ENCODE measurements around the gene POU2AF1. TPM values are rescaled to one million over a fixed set of nuclear protein-coding genes. Genes with fewer than 3 reads are reported as not detected.

Gene POU2AF1, protein sequence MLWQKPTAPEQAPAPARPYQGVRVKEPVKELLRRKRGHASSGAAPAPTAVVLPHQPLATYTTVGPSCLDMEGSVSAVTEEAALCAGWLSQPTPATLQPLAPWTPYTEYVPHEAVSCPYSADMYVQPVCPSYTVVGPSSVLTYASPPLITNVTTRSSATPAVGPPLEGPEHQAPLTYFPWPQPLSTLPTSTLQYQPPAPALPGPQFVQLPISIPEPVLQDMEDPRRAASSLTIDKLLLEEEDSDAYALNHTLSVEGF
- 10 to 100 TPM in 1 of 2 donors, 1 to 10 TPM in 1; 1.6 to 10.5 TPM for total RNA-seq
- 0.12 to 0.45 reads per million in 2 donors for total RNA-seq

DNA sequence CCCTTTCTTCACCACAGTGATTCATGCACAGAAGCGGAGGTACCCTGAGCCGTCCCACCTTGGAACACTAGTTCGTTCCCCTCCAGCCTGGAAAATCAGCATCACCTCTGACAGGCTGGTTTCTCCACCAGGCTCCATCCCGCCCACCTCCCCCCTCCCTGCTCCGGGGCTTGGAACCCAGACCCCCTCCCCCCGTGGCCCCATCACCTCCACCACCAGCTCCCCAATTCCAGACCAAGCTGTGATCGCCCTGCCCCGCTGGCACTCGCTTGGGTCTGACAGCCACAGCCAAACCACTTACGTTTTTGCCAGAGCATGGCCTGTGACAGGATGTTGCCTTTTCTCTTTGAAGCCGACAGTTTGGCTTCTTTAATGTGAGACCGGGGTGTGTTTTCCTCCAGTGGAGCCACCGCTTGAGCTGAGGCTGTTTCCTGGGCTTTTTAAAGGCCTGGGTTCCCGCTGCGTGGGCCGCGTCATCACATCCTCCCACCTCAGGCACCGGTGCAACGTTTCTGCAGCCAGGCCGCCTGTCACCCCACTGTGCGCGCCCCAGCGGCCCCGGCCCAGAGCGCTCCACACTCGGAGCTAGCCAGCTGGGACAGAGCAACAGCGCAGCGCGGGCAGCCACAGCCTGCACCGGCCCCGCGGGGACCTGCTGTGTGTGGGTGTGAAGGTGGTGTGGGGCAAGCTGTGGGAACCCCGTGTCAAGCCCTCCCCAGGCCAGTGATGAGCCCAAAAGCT lies at the start of gene POU2AF1:
Gene POU2AF1 (minus strand): TSS at position 415 of the 741 bp plus-strand sequence. CDS start 98 bp downstream, at position 317.
- no peaks in the 10 kb centered on the region for H3K27me3 Mint-ChIP-seq
- peak; percentile 22 to 36 (median 27) for DNase-seq
- peak within 1 kb of the TSS; percentile 61 for H3K27ac Mint-ChIP-seq
- peak within 1 kb of the TSS; percentile 89 for H3K4me3 Mint-ChIP-seq
- H3K4me1 Mint-ChIP-seq, result peaks cover 19% of the 10 kb centered on the region
- no peaks in the 10 kb centered on the region for H3K9me3 ChIP-seq (ENCODE audit: control insufficient read depth, low read length, poor library complexity, severe bottlenecking)
- ATAC-seq, result peak; percentile 86
- no peaks in the 10 kb centered on the region for H3K36me3 Mint-ChIP-seq (ENCODE audit: low read depth)

DNA sequence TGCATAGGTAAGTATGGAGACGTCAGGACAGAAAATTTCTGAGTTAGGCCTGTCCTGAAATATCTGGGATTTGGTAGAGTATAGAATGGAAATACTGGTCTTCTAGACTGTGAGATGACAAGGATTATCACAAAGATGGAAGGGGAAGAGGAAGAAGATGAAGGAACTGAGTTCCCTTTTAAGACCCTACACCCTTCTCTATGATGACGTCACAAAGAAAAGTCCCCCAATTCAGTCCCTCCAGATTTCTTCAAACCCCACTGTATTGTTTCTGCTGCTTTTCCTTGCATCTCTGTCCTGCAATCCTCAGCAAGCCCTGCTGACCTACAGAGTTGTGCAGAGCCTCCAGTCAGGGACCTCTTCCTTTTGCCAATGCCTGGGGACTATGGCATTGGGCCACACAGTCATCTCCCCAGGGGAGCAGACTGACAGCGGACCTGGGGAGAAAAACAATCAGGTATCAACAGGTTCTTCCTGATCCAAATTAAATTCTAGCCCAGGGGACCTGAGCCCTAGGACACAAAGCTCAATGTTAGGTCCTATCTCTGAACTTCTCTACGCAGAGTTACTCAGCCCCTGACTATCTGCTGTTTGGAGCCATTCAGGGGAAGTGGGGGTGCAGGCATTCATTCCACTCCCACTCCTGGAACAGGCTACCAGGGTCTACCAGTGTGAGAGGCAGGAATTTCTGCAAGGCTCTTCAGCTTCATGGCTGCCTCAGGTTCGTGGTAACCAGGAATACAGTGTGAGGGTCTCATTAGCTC lies 49.2 kb upstream of the POU2AF1 start:
- no peak for DNase-seq
- Mint-ChIP-seq H3K27ac (no peak overlapping the region), H3K36me3 (ENCODE audit: low read depth) (no peaks in the 10 kb centered on the region), H3K27me3 (peaks cover 50% of the 10 kb centered on the region), H3K4me3 (no peak overlapping the region), H3K4me1 (peaks cover 5% of the 10 kb centered on the region)
- no peaks in the 10 kb centered on the region for H3K9me3 ChIP-seq (ENCODE audit: control insufficient read depth, low read length, poor library complexity, severe bottlenecking)
- no peak for ATAC-seq

DNA sequence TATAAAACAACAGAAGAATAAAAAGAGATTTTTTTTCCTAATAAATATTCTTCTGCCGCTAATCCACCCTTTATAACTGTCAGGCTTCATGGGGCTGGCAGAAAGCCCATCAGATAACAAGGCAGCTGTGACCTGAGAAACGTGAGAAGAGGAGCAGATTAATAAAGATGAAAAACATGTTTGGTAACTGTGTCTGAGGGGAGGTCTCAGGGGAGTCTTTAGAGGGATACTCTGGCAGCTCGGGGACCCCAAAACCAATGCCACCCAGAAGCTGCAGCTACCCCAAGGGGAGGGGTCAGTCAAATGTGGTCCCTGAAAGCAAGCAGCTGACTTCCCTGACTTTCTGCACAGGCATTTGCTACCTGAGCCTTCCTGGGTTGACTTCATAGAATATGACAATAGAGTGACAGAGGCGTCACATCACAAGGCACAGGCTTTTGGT lies 48.4 kb upstream of the POU2AF1 start:
- Mint-ChIP-seq H3K36me3 (ENCODE audit: low read depth) (no peaks in the 10 kb centered on the region), H3K27me3 (peaks cover 48% of the 10 kb centered on the region), H3K4me1 (peaks cover 3% of the 10 kb centered on the region), H3K4me3 (no peak overlapping the region), H3K27ac (no peak overlapping the region)
- H3K9me3 ChIP-seq (ENCODE audit: control insufficient read depth, low read length, poor library complexity, severe bottlenecking), result no peaks in the 10 kb centered on the region
- ATAC-seq (no peak), DNase-seq (no peak)

DNA sequence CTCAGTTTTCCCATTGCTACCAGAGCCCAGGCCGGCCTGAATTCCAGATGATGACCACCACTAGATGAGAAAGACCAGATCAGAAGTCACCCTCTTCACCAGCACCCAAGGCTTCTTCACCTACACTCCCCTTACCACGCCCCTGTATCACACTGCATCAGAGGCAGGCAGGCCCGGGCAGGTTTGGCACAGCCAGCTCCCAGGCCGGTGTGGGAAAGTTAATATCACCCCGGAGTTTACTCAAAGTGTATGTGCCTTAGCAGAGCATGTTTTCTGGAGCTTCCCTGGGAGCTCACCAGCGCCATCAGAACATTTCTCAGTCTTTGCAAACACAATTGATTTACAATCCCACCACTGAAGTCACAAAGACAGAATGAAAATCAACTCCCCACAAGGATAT lies 47.5 kb upstream of the POU2AF1 start:
- H3K27ac Mint-ChIP-seq, result no peak overlapping the region
- peaks cover 3% of the 10 kb centered on the region for H3K4me1 Mint-ChIP-seq
- DNase-seq, result no peak
- no peak overlapping the region for H3K4me3 Mint-ChIP-seq
- H3K27me3 Mint-ChIP-seq, result peaks cover 48% of the 10 kb centered on the region
- H3K9me3 ChIP-seq (ENCODE audit: control insufficient read depth, low read length, poor library complexity, severe bottlenecking), result no peaks in the 10 kb centered on the region
- ATAC-seq, result no peak
- no peaks in the 10 kb centered on the region for H3K36me3 Mint-ChIP-seq (ENCODE audit: low read depth)

DNA sequence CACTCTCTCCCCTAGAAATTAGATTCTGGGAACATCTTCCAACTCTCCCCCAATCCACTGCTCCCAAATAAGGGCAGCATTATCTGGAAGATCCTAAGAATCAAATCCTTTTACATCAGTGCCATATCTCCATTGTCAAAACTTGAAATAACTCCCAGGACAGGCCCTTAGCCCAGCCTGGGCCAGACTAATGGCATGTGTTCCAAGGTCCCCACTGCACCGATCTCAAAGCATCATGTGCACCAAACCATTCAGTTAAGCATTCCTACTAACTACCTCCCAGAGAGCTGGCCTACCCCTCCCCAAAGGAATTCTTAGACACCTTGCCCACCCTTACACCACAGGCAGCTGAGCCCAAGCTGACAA lies 44.2 kb upstream of the POU2AF1 start:
- H3K4me3 Mint-ChIP-seq, result no peak overlapping the region
- H3K4me1 Mint-ChIP-seq, result peaks cover 4% of the 10 kb centered on the region
- H3K36me3 Mint-ChIP-seq (ENCODE audit: low read depth), result no peaks in the 10 kb centered on the region
- no peak overlapping the region for H3K27ac Mint-ChIP-seq
- ATAC-seq, result no peak
- peaks cover 31% of the 10 kb centered on the region for H3K27me3 Mint-ChIP-seq
- no peaks in the 10 kb centered on the region for H3K9me3 ChIP-seq (ENCODE audit: control insufficient read depth, low read length, poor library complexity, severe bottlenecking)
- DNase-seq, result no peak

DNA sequence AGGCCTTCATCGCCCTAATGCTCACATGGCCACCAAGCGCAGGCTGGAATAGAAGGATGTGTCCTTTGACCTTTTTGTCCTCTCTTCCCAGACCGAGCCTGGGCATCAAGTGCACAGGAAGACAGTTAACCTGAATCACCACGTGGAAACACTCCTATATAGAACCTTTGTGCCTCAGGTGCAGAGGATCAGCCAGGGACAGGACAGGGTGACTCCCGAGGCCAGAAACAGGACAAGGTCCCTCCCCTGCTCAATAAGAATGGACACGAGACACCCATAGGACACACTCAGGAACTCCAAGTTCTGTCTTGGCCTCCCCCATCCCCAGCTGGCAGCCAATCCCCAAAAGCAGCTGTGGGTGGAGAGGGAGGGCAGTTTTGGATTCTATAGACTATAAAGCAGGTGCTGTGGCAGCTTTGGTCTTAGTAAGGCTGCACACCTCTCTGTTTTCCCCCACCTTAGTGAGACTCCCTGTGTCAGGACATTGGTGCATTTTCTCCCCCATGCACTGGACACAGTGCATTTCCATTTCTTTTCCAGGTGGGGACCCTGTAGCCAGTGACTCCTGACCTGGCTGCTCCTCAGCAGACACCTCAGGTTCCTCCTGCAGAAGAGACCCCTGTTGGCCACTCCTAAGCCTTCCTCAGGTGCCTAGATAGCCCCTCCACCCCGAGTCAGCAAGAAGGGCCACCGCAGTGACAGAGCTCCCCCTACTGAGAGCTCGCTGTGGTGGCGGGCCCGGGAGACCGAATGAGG lies 43.6 kb upstream of the POU2AF1 start:
- no peaks in the 10 kb centered on the region for H3K9me3 ChIP-seq (ENCODE audit: control insufficient read depth, low read length, poor library complexity, severe bottlenecking)
- Mint-ChIP-seq H3K4me3 (no peak overlapping the region), H3K27me3 (peaks cover 33% of the 10 kb centered on the region), H3K4me1 (peaks cover 7% of the 10 kb centered on the region), H3K36me3 (ENCODE audit: low read depth) (no peaks in the 10 kb centered on the region), H3K27ac (no peak overlapping the region)
- peak in 1 of 3 donors; percentile 30 for DNase-seq
- peak; percentile 69 for ATAC-seq

DNA sequence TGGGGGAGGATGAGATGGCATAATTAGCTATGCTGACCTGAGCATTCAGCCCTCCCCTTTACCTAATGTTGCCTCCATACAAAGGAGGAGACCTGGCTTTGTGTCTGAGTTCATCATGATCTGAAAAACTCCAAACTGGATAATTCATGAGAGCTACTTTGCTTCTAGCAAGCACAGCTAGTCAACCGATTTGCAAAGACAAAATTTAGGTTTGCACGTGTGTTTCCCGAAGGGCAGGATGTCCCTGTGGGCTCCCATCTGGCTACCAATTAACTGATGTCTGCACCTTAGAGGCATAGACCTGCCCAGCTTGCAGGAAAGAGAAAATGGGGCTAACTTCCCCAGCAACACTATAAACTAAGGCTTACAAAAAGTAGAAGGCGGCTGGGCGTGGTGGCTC lies 42.2 kb upstream of the POU2AF1 start:
- peaks cover 39% of the 10 kb centered on the region for H3K27me3 Mint-ChIP-seq
- no peaks in the 10 kb centered on the region for H3K36me3 Mint-ChIP-seq (ENCODE audit: low read depth)
- peaks cover 8% of the 10 kb centered on the region for H3K4me1 Mint-ChIP-seq
- DNase-seq, result no peak
- no peak overlapping the region for H3K4me3 Mint-ChIP-seq
- H3K9me3 ChIP-seq (ENCODE audit: control insufficient read depth, low read length, poor library complexity, severe bottlenecking), result no peaks in the 10 kb centered on the region
- H3K27ac Mint-ChIP-seq, result no peak overlapping the region
- ATAC-seq, result no peak

DNA sequence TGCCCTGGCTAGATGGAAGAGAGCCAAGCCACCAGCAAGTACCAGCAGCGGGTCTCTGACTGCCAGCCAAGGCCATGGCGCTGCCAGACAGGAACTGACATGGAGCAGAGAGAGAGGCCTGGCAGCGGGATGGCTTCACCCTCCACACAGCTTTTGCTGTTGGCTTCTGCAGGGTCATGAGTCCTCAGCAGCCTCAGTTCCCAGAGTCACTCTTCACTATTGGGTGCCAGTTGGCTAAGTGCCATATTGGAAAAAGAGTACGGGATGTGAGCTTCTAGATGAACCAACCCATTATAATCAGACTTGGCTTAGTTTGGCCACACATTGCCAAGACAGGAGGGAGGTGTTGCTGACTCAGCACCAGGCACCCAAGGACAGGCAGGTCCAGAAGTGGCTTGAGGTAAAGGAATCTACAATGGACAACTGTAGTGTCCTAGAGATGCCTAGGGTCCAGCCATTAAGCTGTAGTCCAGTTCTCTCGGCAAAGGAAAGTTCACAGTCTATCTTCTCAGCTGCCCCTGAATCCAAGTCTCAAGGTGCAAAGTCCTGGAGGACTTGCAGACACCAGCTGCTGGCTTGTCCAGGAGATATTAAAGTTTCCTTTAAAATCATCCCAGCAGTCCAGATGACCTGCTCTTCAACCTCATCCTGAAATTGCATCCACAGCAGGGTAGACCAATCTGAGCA lies 40.7 kb upstream of the POU2AF1 start:
- Mint-ChIP-seq H3K4me1 (peaks cover 12% of the 10 kb centered on the region), H3K4me3 (no peak overlapping the region), H3K36me3 (ENCODE audit: low read depth) (no peaks in the 10 kb centered on the region), H3K27ac (no peak overlapping the region), H3K27me3 (peaks cover 25% of the 10 kb centered on the region)
- ATAC-seq (no peak), DNase-seq (no peak)
- no peaks in the 10 kb centered on the region for H3K9me3 ChIP-seq (ENCODE audit: control insufficient read depth, low read length, poor library complexity, severe bottlenecking)

DNA sequence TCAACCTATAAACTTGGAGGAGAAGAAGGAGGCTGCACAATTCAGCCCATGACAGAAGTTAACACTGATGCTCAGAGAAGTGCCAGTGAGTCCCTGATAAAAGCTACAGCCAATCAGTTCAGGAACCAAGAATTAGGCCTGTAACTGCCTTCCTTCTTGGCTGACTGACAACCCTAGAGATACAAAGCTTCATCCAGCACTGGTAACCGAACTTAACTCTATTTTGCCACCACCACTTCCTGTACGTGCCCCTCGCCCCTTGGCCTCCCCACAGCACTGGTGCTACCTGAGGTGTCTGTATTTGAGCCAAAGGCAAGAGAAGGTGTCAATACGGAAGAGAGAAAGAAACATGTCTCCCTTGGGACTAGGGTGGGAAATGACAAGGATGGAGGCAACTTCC lies 40.1 kb upstream of the POU2AF1 start:
- no peaks in the 10 kb centered on the region for H3K9me3 ChIP-seq (ENCODE audit: control insufficient read depth, low read length, poor library complexity, severe bottlenecking)
- H3K27ac Mint-ChIP-seq, result no peak overlapping the region
- no peak overlapping the region for H3K4me3 Mint-ChIP-seq
- no peaks in the 10 kb centered on the region for H3K36me3 Mint-ChIP-seq (ENCODE audit: low read depth)
- no peak for DNase-seq
- no peak for ATAC-seq
- H3K27me3 Mint-ChIP-seq, result peaks cover 23% of the 10 kb centered on the region
- H3K4me1 Mint-ChIP-seq, result peaks cover 18% of the 10 kb centered on the region

DNA sequence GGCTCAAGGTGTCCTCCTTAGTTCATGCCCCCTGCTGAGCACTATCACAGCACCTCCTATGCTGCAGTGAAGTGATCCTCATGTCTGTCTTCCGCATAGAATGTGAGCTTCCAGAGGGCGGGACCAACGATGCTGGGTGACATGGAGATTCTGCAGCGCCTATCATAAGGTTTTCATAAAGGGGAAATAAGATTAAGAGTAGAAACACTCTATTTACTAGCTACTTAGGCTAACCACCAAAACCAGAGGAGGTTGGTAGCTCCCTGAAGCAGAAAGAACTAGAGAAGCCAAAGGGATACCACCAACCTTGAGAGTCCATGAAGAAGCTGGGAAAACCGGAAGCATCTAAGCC lies 39.3 kb upstream of the POU2AF1 start:
- no peak overlapping the region for H3K4me3 Mint-ChIP-seq
- H3K27ac Mint-ChIP-seq, result peak overlapping the region; percentile 83
- no peak for DNase-seq
- H3K27me3 Mint-ChIP-seq, result peaks cover 15% of the 10 kb centered on the region
- peaks cover 18% of the 10 kb centered on the region for H3K4me1 Mint-ChIP-seq
- ATAC-seq, result no peak
- no peaks in the 10 kb centered on the region for H3K9me3 ChIP-seq (ENCODE audit: control insufficient read depth, low read length, poor library complexity, severe bottlenecking)
- H3K36me3 Mint-ChIP-seq (ENCODE audit: low read depth), result no peaks in the 10 kb centered on the region

DNA sequence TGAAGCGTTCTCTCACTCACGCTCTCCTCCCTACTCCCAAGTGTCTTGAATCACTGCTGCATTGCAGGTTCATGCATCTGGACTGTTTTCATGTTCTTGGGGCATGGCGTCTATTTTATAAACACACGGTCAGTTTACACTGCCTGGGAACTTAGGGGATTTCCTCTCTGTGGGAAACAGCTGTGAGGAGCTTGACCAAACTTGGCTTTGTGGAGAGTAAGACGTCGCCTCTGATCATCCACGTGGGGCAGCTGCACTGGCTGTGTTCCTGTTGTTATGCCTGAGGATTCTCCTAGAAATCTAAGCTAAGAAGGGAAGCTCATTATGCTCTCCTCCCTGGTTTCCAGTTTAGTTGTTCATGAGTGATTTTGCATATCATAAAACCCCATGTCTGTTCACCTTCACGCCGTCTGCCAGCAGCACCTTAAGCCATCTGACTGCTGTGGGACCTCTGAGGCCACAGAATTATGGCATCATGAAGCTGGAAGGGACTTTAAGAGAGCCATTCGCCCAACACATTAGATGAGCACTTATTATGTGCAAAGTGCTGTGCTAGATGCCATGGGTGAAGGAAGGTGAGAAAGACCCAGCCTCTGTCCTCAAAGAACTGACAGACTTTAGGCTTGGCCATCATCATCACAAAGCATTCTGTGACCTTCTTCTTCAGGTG lies 38.8 kb upstream of the POU2AF1 start:
- peaks cover 18% of the 10 kb centered on the region for H3K4me1 Mint-ChIP-seq
- H3K4me3 Mint-ChIP-seq, result no peak overlapping the region
- ATAC-seq, result peak; percentile 40
- no peaks in the 10 kb centered on the region for H3K9me3 ChIP-seq (ENCODE audit: control insufficient read depth, low read length, poor library complexity, severe bottlenecking)
- peaks cover 12% of the 10 kb centered on the region for H3K27me3 Mint-ChIP-seq
- peaks cover under 1% of the 10 kb centered on the region for H3K36me3 Mint-ChIP-seq (ENCODE audit: low read depth)
- H3K27ac Mint-ChIP-seq, result peak overlapping the region; percentile 83
- no peak for DNase-seq

All from T-helper 17 cell (primary cell).